Activated CD8-positive, alpha-beta memory T cell treated with anti-CD3 and anti-CD28 coated beads, Interleukin-2, amount 50 U/mL, for 48 hours (primary cell): ENCODE results near the gene NKX2-1.
"Not testable (repeated sequence)": the region's sequence is repeated elsewhere in the genome, so short reads cannot be mapped to it uniquely, and the experiment has no call there.

ENCODE experiments used
- DNase-seq: peaks from one replicate; pipeline ENCODE4 v3.0.0-alpha.2; 2020

Gene NKX2-1

DNA sequence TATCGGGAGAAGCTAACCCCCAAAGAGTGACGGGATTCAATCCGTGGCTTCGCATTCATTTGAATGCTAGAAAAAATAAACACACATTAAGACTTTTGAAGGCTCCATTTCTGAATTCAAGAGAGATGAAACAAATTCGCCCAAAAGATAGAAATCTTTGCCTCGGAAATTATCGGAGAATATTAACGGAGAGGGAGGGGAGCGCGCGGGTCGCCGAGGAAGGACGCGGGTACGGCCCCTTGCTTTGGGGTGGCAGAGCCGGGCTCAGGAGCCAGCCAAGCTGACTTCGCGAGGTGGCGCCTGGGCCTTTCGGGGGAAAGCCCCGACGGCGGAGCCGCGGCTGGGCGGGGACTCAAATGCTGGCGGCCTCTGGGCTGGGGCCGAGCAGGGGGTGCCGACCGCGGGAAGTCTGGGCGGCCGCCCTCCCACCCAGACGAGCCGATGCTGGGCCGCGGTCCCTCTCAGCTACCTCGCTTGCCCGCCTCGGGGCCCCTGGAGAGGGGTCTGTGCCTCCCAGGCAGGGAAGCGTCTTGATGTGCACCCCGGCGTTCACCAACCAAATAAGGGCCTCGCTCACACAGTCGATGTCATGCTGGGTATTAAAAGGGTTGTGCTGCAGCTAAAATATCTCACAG lies 14.7 kb downstream of the NKX2-1 start:
- peak; percentile 64 for DNase-seq

DNA sequence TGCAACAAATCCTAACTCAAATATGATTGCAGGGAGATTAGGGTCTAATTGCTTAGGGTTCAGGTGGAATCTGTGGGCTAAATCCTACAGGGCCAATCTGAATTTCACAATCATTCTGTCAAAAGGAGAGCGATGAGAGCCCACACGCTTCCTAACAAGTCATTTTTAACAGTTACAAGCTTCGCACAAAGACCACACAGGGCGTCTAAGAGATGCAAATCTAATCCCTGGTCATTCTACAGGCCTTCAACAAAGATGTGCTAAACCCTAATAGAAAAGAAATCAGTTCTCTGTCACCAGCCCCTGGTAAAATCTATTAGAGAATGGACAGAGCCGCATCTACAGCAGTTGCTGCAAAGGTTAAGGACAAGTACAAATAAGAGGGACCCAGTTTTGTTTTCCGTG lies 15.3 kb downstream of the NKX2-1 start:
- no peak for DNase-seq

DNA sequence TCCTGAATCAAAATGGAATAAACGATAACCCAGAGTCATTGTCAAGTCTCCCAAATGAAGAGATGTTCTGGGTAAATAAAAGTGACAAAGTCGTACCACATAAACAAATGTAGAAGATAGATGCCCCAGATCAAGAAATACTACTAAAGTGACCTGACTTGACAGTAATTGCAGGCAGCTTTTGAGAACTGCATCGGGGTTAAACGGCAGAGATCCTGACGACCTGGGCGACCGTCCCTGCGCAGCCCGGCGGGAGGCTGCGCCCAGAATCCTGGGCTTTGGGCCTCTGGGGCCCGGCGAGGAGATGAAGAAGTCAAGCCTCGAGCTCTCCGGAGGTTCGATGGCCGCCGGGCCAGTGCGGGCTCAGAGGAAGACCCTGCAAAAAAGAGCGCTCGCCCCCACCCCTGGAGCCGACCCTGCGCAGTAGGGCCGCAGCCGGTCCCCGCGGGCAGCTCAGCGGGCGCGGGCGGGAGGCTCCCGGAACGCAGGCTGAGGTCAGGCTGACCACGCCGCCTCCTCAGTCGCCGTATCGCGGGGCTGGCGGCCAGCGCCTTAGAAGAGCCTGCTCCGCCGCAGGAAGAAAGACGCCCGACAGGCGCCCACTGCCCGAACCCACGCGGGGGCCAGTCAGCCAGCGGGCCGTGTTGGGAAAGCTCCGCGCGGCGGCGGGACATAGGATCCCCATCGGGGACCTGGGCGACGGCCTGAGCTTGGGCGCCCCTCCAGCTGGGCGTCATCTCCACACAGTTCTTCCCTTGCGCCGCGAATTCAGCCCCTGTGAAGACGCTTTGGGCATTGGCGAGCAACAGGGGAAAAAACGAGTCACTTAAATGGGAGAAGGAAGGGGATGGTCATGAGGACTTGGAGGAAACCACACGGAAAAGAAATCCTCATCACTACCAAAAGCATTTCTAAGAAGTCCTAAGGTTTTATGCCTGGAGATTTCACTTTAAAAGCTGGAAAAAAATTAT lies 16.0 kb downstream of the NKX2-1 start:
- DNase-seq = no peak

DNA sequence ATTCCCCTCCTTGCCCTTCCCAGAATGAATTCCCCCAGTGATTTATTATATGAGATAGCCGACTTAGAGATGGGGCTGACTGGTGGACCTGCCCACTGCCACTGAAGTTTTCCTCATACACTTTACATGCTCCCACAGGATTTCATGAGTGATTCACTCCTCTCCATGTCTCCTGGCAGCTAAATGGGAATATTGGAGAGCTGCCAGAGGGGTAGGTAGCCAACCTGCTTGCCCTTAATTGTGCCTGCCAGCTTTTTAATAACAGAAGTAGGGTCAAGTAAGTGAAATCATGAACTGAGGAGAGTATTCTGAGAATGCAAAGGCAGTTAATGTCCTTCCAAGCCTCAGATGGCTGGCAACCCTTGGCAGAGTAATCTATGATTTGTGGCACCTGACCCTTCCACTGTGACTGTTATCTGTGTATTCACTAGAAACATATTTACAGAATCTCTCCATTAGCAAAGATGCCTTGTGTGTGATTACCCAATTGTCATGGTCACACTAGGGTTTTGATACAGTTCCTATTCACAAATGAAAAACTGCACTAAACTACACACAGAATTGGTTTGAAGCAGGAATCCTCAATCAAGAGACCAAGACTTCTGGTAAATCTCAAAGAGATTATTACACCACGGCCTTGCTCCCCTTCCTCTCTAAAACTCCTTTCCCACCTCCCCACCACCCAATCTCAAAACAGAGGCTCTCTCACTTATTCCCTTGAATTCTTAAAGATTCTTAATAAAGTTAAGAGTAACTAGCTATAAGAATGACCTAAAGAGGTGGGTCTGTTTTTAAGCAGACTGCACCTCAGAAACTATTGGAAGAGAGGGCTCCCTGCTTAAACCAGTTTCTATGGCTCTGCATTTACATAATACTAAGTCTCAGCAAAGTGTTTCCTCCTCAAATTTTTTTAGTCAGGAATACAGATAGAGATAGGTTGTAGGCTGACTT lies 17.2 kb downstream of the NKX2-1 start:
- DNase-seq = no peak

DNA sequence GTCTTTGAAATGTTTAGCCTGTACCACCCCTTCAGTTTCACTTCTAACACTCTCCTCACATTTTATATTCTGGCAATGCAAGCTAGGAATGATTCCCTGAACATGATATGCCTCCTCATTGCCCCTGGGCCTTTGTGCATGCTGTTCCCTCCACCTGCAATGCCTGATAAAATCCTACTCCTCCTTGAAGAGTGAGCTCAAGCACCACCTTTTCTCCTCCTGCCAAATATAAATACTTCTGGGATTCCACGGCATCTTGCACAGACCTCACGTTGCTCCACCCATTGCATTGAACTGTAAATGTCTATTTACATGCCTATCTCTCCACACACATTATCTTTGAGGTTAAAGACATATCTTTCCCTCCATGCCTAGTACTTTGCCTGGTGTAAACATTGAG lies 21.1 kb downstream of the NKX2-1 start:
- DNase-seq = no peak

DNA sequence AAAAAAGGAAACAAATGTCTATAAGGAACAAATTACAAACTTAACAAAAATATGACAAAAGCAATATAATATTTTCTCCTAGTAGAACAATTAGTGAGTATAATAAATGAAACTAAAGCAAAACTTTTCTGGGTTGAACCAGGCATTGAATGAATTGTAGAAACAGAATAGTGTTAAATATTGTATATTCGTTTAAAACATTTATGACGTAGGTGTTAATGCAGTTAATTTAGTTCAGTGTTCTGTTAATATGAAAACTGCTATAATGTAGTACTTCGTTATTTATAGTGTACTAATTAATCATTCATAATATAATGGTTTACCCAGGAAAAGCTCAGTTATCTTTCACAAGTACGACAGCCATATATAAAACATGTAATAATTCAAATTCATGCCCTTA lies 23.7 kb downstream of the NKX2-1 start:
- DNase-seq = no peak

DNA sequence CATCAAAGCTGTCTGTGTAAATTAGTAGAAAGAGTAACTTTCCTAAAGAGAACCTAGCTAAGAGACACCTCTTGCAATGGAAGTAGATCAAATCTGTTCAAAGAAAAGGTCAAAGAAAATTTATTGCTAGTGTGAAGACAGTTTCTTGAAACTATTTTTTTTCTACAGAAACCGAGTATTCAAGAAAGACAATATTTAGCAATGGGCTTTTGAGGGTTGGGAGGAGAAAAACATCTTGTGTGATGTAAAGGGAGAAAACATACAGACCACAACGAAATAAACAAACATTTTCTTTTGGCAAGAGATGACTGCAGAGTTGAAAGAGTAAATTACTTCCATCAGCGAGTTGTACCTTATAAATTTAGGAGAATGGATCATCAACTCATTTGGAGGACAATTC lies 24.4 kb downstream of the NKX2-1 start:
- DNase-seq = no peak

DNA sequence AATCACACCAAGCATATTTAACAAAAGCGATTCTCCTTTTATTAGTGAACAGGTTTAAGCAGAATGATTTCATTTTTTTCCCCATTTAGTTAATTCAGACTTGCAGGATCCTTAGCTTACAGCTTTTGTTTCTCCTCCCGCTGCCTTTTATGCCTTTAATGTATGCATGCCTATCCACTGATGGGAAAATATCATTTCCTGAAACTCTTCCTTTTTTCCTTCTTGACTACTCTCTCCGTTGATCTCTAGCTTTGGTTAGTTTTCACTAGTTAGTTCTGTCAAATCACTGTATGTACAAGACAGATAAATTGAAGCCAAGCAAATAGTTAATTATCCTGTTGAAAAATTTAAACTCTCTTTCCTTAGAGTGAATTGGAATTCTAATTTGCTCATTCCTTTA lies 26.3 kb downstream of the NKX2-1 start:
- DNase-seq = no peak

DNA sequence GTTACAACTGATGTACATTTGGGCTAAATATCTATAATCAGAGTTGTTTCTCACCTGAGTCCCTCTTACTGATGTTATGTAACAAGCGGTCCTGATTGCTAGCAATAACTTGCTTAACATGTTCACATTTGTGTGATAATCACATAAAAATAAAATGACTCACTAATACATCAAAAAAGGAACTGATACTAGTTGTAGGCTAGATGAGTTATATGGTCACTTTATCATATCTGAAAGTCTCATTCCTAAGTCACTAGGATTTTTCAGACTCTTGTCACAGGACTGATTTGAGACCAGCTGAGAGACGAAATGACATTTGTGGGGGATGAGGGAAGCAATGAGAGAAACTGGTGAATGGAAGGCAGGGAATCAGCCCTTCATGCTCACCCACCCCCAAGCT lies 34.3 kb downstream of the NKX2-1 start:
- DNase-seq = no peak

DNA sequence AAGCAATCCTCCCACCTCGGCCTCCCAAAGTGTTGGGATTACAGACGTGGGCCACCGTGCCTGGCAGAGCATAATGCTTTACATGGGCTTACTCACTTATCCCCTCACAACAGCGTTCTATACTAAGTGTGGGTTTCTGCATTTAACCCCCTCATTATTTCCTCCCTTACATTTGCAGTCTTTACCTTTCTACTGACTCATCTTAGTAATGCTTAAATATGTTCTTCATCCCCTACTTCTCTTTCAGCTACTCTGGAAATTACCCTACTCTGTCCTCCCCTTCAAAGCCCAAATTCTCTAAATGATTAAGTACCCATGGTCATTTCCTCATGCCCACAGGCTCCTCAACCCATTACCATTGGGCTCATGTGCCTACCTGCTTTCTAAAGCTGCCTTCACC lies 40.7 kb downstream of the NKX2-1 start:
- DNase-seq = no peak

DNA sequence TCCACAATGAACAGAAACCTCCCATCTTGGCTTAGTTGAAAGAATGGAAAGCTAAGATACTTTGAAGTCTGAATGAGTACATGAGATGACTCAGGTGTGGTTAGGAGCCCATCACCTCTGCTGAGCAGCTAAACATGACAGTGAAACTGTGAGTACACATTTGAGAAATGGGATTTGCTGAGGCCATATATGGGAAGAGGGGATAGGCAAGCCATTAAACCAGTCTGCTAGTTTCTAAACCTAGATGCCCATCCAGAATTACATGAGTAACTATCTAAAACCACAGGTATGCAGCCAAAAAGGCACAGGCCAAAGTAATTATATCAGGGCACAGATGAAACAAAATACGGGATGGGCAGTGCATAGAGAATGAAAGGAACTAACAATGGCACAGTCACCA lies 41.2 kb downstream of the NKX2-1 start:
- no peak for DNase-seq

DNA sequence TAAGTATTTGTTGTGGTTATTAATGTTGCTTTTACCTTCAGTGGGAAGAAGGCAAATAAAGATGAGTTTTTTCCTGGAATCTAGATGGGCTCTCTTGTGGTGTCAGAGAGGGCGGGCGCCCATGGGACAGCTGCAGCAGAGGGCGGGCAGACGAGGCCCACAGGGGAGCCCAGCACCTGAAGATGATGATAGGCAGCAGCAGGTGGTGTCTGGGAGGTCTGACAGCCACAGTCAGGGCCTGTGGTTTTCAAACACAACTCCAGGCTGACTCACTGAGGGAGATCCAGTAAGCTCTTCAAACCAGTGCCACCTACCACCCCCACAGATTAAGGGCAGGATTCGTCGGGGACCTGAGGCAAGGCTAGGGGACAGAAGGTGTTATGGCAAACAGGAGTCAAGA lies 42.8 kb downstream of the NKX2-1 start:
- DNase-seq = peak; percentile 51

DNA sequence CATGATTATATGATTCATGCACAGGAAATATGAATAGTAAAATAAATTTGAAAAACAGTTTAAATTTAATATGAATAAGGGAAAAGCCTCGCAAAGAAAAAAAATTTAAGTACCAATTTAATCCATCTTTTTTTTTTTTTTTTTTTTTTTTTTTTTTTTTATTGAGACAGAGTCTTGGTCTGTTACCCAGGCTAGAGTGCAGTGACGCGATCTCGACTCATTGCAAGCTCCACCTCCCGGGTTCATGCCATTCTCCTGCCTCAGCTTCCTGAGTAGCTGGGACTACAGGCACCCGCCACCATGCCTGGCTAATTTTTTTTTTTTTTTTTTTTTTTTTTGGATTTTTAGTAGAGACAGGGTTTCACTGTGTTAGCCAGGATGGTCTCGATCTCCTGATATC lies 44.0 kb downstream of the NKX2-1 start:
- DNase-seq = not testable (repeated sequence)

DNA sequence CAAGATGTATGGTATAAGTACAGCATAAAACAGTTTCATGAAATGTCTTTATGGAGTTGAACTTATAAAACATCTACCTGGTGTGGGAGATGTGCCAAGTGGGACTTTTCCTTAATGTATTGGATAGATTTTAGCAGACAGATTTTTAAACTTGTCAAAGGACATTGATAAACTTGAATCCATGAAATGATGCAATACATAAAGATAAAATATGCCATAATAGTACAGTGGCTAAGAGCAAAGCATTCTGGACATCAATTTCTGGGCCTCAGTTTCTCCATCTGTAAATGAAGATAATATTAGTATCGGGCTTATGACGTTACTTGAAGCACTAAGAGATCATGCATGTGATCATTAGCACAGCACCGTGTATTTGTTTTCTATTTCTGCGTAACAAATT lies 45.4 kb downstream of the NKX2-1 start:
- no peak for DNase-seq

DNA sequence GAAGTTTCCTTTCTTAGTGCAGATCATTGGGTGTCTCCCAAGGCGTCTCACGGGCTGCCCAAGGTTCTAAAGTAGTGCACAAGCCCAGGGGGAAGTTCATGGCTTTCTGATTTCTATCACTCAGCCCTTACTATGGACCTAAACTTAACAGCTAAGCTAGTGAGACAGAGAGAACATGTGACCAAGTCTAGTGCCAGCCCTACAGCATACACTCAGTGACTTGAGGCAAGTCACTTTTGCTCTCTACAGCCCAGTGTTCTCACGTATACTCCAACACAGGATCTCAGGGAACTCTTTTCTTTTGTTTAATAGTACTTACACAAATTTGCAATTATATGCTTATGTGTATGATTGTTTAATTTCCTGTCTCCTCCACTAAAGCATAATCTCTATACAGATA lies 48.6 kb downstream of the NKX2-1 start:
- no peak for DNase-seq

DNA sequence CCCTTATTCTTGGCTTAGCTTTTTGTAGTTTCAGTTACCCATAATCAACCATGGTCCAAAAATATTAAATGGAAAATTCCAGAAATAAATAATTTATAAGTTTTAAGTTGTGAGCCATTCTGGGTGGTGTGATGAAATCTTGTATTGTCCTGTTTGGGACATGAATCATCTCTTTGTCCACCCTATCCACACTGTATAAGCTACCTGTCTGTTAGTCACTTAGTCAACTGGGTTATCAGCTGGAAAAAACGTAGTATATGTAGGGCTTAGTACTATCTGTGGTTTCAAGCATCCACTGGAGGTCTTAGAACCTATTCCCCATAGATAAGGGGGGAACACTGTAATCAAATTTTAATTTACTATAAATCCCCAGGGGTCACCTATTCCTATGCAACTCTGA lies 52.7 kb downstream of the NKX2-1 start:
- DNase-seq = no peak
